AG09319 (cell line): Measurements from ENCODE around the gene EGF.

Source experiments
- DNase-seq: peaks from one replicate; pipeline ENCODE4 v3.0.0-alpha.2; 2010; ENCODE audit warnings: low read depth; ENCODE audit errors: extremely low read depth
- TF ChIP-seq, protein P1 (sequence below): IDR thresholded peaks from 2 replicates; pipeline ENCODE4 v1.5.1; 2011; ENCODE audit warnings: low read depth, mild to moderate bottlenecking, inconsistent platforms, low read length, moderate library complexity

EGF gene

DNA sequence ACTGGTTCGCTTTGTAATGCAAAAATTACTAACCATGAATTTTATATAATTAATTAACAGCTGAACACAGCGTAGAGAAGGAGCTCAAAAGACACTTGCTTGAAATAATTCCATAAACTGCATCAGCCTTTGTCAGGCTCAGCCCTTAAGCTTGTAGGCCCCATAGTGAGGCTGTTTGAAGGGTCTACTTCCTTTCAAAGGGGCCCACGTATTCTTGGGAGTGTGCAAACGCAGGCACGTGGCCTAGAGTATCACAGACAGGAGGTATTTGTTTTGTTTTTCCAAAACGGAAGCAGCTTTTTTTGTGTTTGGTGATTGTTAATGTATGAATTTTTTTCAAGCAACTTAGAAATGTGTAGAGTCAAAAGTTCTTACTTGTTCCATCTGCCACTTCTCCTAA, 25.6 kb upstream of the EGF start:
- DNase-seq, result no peak
- TF ChIP-seq, protein P1, sequence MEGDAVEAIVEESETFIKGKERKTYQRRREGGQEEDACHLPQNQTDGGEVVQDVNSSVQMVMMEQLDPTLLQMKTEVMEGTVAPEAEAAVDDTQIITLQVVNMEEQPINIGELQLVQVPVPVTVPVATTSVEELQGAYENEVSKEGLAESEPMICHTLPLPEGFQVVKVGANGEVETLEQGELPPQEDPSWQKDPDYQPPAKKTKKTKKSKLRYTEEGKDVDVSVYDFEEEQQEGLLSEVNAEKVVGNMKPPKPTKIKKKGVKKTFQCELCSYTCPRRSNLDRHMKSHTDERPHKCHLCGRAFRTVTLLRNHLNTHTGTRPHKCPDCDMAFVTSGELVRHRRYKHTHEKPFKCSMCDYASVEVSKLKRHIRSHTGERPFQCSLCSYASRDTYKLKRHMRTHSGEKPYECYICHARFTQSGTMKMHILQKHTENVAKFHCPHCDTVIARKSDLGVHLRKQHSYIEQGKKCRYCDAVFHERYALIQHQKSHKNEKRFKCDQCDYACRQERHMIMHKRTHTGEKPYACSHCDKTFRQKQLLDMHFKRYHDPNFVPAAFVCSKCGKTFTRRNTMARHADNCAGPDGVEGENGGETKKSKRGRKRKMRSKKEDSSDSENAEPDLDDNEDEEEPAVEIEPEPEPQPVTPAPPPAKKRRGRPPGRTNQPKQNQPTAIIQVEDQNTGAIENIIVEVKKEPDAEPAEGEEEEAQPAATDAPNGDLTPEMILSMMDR, result no peak

DNA sequence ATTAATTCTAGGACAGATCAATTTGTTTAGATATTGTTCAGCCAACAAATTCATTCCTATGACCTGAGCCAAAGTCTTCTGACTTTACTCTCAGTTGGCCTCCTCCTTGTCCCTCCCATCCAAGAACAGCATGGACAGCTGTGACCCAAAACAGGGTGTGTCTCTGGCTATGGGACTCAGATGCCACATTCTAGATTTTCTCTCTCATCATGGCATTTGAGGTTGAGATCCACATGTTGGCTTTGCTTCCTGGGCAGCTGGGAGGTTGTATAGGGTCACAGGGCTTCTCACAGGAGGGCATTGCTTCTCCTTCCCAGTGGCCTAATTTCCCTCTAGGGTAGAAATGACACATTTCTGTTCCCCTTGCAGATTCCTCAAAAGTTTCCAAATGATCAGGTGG, 22.6 kb upstream of the EGF start:
- no peak for DNase-seq
- TF ChIP-seq, protein P1, result no peak

DNA sequence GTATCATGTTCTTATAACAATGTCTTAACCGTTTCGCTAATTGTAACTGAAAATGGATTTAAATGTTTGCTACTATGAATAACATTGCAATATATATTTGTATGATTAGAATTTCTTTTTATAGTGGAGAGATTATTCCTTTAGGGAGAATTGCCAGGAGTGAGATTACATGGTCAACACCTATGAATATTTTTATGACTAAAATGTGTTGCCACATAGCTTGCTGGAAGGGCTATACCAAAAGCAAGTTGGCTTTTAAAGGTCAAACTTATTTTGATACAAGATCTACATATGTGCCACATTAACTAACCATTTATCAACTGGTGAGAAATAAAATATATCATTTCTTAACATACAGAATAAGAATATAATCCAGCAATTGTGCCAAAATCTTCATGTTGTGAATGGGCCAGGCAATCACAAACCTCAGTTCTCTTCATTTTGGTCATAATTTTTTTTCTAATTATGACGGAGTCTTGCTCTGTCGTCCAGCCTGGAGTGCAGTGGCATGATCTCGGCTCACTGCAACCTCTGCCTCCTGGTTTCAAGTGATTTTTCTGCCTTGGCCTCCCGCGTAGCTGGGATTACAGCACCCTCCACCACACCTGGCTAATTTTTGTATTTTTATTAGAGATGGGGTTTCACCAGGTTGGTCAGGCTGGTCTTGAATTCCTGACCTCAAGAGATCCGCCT, 10.0 kb upstream of the EGF start:
- no peak for DNase-seq
- TF ChIP-seq, protein P1, result no peak

DNA sequence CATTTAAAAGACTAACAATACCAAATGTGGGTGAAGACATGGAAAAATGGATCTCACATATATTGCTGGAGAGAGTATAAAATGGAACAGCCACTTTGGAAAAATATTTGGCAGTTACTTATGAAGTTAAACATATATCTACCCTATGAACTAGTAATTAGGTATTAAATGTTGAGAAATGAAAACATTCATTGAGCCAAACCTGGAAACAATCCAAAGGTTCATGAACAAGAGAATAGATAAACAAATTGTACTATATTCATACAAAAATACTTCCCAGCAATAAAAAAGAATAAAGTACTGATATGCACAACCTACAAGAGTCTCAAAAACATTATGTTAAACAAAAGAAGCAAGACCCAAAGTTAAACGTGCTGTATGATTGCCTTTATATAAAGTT, 4.0 kb upstream of the EGF start:
- TF ChIP-seq, protein P1, result no peak
- no peak for DNase-seq

DNA sequence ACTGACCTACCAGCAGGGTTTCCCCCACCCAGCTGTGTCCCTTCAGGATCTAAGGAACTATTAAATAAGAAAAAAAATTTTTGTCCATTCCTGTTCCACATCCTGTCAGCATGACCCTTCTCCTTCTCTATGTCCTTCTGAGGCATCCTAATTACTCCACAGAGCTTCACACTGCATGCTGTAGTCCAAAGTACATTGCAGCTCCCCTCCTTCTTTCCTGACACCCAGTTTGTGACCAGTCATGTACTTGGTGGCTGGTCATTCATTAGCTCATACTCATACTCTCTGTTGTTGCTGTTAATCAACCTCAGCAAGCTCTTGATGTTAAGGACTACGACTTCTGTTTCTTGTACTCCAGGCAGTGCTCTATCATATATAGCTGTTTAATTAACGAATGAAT, 2.4 kb upstream of the EGF start:
- DNase-seq, result no peak
- TF ChIP-seq, protein P1, result no peak

DNA sequence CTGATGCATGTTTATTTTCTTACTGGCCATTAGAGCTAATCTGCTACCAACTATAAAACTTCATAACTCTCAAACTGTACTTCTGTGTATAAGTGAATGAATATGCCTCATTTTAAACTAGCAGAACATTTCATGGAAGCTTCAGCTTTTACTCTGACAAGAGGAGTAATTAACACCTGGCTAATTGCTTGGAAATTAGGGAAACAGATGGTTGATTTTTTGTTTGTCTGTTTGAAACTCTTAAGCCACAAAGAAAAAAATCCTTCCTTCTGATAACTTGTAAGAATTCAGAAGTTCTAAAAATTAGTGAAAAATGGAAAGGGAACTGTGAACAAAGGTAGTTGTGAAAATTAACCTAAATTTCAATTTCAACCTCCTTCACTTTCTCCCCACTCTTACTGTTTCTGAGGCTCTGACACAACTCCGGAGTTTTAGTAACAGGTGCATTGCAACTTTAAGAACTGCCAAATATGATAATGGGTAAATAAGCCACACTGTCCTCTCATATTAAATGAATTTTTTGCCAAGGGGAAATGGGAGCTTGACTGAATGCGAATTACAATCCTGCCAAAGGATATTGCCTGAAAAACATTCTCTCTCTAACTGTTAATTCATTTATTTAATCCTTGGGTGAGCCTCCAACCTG, 1.0 kb downstream of the EGF start:
- TF ChIP-seq, protein P1, result no peak
- DNase-seq, result no peak

DNA sequence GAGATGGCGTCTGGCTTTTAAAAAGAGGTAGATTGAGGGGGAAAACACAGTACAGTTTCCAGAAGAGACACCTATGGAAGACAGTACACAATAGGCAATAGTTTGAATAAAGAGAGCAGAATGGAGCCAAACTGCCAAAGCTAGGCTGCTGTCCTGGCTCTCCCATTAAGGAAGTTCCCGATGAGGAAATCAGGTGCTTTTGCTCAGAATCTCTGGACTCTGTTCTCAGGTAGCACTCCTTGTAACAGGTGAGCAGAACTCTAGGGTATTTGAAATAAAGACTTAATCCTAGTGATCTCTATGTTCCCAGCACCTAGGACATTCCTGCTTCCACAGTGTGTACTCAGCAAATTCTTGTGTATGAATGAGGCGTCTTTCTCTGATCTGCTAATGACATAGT, 1.6 kb downstream of the EGF start:
- no peak for DNase-seq
- TF ChIP-seq, protein P1, result no peak
